ENCODE measurements around the gene KCNN3. TPM values are rescaled to one million over a fixed set of nuclear protein-coding genes. Genes with fewer than 3 reads are reported as not detected.

Gene KCNN3
- total RNA-seq, 1 experiment from 2014 or later = 1.3 TPM

- ChIA-PET CTCF (interaction anchor here (4.5 kb wide), 1 partner anchor 9 kb away, joined by 24 read pairs; no protein-coding TSS in a partner anchor), POLR2A (no interaction called here)
- ATAC-seq (no peak), DNase-seq (ENCODE audit: low spot score) (no peak)
- no peaks in the 10 kb centered on the region for H3K9me3 Mint-ChIP-seq
- H3K4me1 Mint-ChIP-seq = peaks cover 42% of the 10 kb centered on the region
- no peak overlapping the region for H3K4me3 Mint-ChIP-seq
- TF ChIP-seq E2F1 (CRISPR knock-in tag; IDR thresholded peaks at IDR 0.05) (no peak), ETV6 (CRISPR knock-in tag; IDR thresholded peaks at IDR 0.05) (no peak), RORB (CRISPR knock-in tag; IDR thresholded peaks at IDR 0.05) (no peak), NR3C1 (CRISPR knock-in tag; conservative IDR thresholded peaks at IDR 0.05; ENCODE audit: low read depth) (no peak), ZBTB43 (CRISPR knock-in tag; IDR thresholded peaks at IDR 0.05) (no peak), TCF7 (CRISPR knock-in tag; IDR thresholded peaks at IDR 0.05; ENCODE audit: low read depth) (no peak), CREB1 (CRISPR knock-in tag; IDR thresholded peaks at IDR 0.05) (no peak), TEAD4 (CRISPR knock-in tag; IDR thresholded peaks at IDR 0.05) (no peak), NR1H2 (CRISPR knock-in tag; IDR thresholded peaks at IDR 0.05) (no peak), NFE2L1 (CRISPR knock-in tag; IDR thresholded peaks at IDR 0.05) (no peak), KAT7 (CRISPR knock-in tag; IDR thresholded peaks at IDR 0.05; ENCODE audit: borderline replicate concordance) (no peak), ZNF532 (CRISPR knock-in tag; IDR thresholded peaks at IDR 0.05; ENCODE audit: borderline replicate concordance) (no peak), PRRX2 (CRISPR knock-in tag; IDR thresholded peaks at IDR 0.05) (no peak), AR (CRISPR knock-in tag; IDR thresholded peaks at IDR 0.05) (no peak)
- no peaks in the 10 kb centered on the region for H3K36me3 Mint-ChIP-seq
- no peaks in the 10 kb centered on the region; the same call in 1 of the 2 replicates for H3K27me3 Mint-ChIP-seq (ENCODE audit: low read depth)
- no peak overlapping the region for H3K27ac Mint-ChIP-seq
Measured at GRCh38 chr1:154810571-154810970, 59.5 kb downstream of the KCNN3 start.

GRCh38 chr1:154809436-154810413, 60.4 kb downstream of the KCNN3 start:
- Mint-ChIP-seq H3K4me1 (peaks cover 43% of the 10 kb centered on the region), H3K4me3 (no peak overlapping the region), H3K36me3 (no peaks in the 10 kb centered on the region), H3K27me3 (ENCODE audit: low read depth) (no peaks in the 10 kb centered on the region; the same call in 1 of the 2 replicates), H3K9me3 (no peaks in the 10 kb centered on the region), H3K27ac (peak overlapping the region; percentile 31)
- POLR2A ChIA-PET = interaction anchor here (0.5 to 0.7 kb wide), 3 partner anchors 16 to 143 kb away, joined by 3 to 4 read pairs (median 3); no protein-coding TSS in a partner anchor
- no peak for DNase-seq (ENCODE audit: low spot score)
- CTCF ChIA-PET = interaction anchor here (4.5 kb wide), 1 partner anchor 10 kb away, joined by 24 read pairs; no protein-coding TSS in a partner anchor
- no peak for ATAC-seq
- TF ChIP-seq E2F5 (CRISPR knock-in tag; IDR thresholded peaks at IDR 0.05) (no peak), ZNF425 (CRISPR knock-in tag; conservative IDR thresholded peaks at IDR 0.05) (no peak), ERG (CRISPR knock-in tag; IDR thresholded peaks at IDR 0.05) (no peak), IRF1 (CRISPR knock-in tag; IDR thresholded peaks at IDR 0.05) (no peak)

Measured in WTC11 (cell line).